HG03135 (cell line): Measurements from ENCODE around the gene SH3GL3.

Source experiments
- ATAC-seq: cut with Tn5 transposase; IDR thresholded peaks from one replicate; pipeline ENCODE4 v1.9.1; 2021; ENCODE audit warnings: mild to moderate bottlenecking, moderate library complexity; ENCODE audit not compliant: unreplicated experiment

The SH3GL3 gene

DNA sequence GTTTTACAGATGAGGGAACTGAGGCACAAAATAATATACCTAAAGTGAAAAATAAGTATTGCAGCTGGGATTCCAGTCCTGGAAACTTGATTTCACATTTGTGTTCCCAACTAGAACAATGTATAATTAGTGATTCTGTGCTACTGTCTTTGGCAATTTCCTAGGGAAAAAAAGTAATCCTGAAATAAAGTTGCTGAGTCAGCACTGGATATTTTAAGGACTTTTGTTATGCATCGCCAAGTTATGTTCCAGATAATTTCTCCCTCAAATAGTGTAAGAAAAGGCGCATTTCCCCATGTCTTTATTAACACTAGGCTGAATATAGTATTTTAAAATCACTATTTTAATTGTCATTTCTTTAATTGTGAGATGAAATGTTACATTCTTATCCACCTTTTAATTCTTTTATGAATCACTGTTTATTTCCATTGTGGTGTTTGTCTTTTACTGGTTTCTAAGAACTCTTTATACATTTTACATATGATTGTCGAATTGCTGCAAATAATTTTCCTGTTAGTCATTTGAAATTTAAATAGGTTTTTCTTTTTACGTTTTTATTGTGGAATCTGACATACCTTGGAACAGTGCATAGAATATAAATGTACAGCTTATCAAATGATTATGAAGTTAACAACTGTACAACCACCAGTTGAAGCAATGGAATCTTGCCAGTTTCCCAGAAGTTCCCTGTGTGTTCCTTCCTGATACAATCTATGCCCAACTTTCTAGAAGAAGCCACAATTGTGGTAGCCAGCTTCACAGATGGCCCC, 56.6 kb downstream of the SH3GL3 start:
- ATAC-seq, result no peak

DNA sequence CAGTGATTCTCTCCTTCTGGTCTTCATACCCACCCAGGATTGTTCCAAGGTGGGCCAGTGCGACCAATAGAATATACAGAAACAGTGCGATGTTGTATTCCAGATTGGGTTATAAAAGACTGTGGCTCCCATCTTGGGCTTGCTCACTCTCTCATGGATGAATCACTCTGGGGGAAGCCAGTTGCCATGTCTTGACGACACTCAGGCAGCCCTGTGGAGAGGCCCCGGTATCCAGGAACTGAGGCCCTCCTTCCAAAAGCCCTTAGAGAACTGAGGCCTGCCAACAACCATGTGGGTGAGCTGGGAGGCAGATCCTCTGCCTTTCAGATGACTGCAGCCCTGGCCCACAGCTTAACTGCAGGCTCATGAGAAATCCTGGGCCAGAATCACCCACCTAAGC, 57.2 kb downstream of the SH3GL3 start:
- no peak for ATAC-seq

DNA sequence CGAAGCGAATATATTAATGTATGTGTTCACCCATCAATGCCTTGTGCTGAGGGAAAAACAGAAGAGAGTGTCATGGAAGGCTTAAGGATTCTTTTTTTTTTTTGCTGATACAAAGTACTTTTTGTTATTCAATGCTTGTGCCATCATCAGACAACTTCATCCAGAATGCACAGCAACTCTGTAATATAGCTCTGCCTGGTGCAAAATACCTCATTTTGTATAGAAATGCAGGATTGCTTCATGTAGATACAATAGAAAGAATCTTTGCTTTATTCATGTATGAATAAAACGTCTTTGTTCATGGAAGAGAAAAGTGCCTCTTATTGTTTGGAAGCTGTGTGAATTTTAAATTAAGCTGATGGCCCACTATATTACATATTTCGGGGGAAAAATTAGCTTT, 62.9 kb downstream of the SH3GL3 start:
- no peak for ATAC-seq

DNA sequence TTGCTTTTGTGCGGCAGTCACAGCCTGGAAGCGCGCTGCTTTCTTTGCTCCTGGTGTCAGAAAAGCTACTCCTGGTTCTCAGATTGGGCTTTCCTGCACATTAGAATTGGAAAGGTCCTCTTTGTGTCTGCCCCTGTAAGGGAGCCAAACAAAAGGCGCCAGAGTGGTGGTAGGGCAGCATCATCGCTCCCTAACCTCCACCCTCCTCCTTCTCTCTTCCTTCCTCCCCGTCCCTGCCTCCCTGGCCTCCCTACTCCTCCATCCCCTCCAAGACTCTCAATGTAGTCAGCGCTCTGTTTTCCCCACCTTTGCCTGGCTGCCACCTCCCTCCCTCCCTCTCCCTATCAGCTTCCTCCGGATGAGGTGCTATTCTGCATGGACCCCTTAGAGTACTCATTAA, 65.3 kb downstream of the SH3GL3 start:
- ATAC-seq, result no peak

DNA sequence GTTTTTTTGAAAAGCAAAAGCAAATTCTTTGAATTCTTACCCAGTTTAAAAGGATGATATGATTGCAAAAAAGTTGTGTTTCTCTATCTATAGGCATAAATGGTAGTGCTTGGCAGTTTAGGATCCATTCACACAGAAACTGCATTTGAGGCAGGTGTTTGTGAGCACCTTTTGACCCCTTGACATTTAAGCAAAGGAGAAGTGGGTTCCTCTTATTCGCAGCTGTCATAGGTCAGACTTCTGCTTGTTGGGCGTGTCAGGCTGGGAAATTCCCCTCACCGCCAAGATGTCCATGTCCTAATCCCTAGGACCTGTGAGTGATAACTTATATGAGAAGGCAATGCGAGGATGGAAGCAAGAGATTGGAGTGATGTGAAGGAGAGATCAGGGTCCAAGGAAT, 67.4 kb downstream of the SH3GL3 start:
- ATAC-seq, result no peak

DNA sequence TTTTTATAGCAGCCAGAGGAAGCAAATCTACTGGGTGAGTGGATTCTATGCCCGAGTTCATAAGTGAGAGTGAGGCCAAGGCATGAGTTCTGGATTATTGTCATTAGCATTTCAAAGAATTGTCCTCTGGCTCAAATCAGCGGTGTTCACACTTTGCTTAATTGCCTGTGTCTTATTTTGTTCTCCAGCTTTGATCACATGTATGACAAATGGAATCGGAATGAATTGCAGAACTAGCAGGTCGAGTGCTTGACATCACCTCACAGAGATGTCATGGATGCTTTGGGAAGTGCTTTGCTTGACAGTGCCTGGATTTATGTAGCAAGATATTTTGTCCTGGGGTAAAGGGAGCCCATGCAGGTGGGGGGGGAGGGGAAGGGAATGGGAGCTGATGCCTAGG, 68.0 kb downstream of the SH3GL3 start:
- no peak for ATAC-seq

DNA sequence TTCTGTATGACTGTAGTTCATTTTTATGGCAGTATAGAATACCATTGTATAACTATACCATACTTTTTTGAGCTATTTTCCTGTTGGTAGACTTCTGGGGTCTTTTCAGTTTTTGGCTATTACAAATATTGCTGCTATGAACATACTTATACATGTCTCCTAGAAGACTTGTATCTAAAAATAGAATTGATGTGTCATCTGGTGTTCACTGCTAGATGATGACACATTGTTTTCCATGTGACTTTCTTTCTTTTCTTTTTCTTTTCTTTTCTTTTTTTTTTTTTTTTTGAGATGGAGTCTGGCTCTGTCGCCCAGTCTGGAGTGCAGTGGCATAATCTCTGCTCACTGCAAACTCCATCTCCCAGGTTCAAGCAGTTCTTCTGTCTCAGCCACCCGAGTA, 69.8 kb downstream of the SH3GL3 start:
- ATAC-seq, result no peak

DNA sequence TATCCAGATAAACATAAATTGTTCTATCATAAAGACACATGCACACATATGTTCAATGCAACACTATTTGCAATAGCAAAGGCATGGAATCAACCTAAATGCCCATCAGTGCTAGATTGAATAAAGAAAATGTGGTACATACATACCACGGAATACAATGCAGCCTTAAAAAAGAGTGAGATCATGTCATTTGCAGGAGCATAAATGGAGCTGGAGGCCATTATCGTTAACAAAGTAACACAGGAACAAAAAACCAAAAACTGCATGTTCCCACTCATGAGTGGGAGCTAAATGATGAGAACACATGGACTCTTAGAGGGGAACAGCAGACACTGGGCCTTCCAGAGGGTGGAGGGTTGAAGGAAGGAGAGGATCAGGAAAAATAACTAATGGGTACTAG, 79.2 kb downstream of the SH3GL3 start:
- no peak for ATAC-seq

DNA sequence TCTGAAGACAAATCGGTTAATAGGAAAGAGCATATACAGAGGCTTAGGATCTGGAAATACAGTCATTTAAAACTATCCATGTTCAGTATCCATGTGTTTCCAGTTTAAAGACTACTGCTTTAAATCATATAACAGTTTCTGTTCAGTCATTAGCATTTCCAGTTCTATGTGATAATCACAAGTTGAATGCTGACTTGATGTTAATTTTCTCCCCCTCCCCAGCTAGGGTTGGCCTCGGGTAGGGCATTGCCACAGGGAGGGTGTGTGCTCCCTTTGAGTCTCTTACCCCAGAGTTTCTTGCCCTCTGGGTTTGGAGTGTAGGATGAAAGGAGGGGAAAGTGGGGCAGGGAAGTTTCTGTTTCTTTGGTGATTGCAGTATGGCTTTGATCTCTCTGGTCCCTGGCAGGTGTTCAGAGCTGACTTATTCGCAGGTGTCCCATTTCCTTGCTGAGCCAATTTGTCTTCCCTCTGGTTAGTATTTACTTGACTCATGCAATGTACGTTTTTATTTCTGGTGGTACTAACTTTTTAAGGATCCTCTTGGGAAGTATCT, 86.3 kb downstream of the SH3GL3 start:
- no peak for ATAC-seq

DNA sequence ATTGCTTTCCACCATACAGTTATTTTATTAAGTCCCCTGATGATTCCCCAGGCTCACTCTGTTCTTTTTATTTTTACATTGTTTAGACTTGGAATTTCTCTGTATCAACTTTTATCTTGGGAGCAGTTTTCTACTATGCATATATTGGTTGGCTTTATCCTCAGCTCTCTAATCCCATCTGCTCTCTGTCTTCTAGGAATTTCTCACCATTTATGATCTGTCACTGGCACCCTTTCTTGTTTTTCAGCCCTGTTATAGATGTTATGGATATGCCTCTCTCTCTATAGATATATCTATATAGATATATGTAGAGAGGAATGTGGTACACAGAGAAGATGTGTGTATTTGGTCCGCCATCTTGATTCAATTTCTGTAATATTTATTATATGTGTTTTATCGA, 90.5 kb downstream of the SH3GL3 start:
- ATAC-seq, result no peak

DNA sequence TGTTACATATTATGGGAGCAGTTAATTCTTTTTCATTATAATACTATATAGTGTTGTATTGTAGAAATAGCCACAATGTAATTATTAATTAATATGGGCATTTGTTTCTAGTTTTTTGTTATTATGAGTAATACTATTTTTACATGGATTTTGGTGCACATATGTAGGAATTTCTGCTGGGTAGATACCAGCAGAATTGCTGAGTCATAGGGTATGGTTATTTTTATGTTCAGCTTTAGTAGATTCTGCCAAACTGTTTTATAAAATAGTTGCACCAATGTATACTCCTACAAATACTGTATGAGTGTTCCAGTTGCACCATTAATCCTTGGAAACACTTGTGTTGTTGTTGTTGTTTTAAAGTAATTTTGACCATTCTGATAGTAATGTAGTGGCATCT, 91.5 kb downstream of the SH3GL3 start:
- ATAC-seq, result no peak

DNA sequence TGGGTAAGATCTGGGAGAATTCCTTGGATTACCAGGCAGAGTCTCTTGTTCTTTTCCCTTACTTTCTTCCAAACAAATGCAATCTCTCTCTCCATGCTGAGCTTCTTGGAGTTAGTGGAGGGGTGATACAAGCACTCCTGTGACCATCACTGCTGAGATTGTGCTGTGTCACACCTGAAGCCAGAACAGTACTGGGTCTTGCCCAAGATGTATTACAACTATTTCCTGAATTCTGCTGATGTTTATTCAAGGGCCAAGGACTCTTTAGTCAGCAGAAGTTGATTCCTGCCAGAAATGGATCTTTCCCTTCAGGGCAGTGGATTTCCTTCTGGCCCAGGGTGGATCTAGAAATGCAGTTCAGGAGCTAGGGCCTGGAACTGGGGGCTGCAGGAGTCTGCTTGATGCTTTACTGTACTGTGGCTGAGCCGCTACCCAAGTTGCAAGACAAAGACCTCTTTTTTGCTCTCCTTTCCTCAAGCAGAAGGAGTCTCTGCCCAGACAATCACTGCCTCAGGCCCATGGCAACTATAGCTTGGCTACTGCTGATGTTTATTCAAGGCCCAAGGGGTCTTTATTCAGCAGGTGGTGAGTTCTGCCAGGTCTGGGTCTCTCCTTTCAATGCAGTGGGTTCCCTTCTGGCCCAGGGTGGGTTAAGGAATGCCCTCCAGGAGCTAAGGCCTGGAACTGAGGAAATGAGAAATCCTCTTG, 98.8 kb downstream of the SH3GL3 start:
- ATAC-seq, result no peak

DNA sequence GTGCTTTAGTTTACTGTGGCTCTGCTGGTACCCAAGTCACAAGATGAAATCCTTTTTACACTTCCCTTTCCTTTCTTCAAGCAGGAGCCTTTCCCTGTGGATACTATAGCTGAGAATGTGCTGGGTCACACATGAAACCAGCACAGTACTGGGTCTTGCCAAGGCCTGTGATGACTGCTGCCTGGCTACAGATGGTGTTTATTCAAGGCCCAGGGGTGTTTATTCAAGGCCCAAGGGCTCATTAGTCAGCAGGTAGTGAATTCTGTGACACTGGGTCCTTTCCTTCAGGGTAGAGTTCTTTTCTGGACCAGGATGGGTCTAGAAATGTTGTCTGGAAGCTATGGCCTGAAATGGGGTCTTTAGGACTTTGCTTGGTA, 99.4 kb downstream of the SH3GL3 start:
- no peak for ATAC-seq

DNA sequence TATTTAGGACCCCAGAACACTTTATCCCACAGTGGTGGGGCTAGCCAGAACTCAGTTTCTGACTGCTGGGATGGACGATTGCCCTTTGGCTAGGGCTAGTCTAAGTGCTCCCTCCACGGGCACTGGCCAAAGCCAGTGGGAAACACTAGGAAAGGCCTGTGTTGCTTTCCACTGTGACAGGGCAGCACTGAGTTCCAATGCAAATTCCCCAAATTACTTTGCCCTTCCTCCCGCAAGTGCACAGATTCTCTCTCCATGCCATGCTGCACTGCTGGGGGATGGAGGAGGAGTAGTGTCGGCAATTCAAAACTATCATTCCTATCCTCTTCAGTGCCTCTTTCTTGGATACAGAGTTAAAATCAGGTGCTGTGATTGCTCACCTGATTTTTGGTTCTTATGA, 100.0 kb downstream of the SH3GL3 start:
- no peak for ATAC-seq

DNA sequence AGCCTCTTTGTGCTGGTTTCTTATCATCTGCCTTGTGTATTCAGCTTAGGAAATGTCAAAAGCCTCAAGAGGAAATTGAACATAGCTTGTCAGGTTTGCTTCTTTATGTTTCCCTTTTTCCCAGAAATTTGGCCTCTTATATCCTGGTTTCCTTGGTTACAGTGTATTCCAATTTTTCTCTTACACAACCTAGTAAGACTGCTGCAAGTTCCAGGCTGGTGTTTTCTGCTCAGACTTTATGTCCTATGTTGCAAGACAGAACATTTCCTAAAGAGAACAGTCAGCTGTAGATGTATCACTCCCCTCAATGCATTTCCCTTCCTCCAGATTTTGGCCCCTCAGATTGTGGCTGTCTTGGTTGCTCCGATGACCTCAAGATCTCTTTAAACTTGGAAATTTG, 102.5 kb downstream of the SH3GL3 start:
- no peak for ATAC-seq

DNA sequence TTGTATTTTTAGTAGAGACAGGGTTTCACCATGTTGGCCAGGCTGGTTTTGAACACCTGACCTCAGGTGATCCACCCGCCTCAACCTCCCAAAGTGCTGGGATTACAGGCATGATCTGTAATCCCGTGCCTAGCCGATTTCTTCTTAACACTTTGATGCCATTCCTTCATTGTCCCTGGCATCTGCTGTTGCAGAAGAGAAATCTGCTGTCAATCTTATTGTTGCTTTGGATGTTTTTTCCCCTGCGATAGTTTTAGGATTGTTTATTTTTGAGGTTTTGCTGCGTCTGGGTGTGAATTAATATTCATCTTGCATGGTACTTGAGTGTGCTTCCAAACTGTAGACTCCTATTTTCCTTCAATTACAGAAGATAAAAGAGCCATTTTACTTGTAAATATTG, 107.4 kb downstream of the SH3GL3 start:
- ATAC-seq, result no peak

DNA sequence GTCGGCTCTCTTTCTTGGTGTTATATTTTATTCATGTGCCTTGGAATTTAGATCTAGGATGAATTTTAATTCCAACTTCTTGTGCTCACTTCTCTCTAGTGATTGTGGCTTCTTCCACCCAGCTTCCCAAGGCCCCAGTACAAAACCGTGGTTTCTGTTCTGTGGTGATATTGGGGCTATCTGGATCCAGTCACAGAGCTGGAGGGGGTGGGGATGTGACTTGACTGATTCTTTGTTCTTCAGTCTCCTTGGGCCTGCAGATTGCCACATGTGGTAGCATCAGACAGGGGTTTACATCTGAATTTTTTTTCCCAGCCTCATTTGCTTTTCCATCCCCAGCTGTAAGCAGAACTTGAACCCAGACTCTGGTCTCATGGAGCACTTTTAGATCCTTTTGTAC, 108.2 kb downstream of the SH3GL3 start:
- no peak for ATAC-seq

DNA sequence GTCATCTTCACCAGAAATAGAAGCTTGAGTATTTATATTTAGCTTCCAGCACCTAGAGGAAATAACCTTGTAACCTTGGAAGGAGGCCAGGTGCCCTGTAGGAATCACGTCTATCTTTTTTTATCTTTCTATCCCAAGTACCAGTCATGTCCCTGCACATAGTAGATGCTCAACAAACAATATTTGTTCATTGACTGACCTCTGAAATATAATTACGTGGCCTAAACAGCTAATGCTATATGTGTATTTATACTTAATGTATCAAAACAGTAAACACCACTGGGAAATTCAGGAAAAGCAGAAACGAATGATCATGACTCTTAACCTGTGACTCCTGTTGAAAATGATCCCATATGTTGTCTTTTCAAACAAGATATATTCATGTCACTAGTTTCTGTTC, 108.9 kb downstream of the SH3GL3 start:
- no peak for ATAC-seq

DNA sequence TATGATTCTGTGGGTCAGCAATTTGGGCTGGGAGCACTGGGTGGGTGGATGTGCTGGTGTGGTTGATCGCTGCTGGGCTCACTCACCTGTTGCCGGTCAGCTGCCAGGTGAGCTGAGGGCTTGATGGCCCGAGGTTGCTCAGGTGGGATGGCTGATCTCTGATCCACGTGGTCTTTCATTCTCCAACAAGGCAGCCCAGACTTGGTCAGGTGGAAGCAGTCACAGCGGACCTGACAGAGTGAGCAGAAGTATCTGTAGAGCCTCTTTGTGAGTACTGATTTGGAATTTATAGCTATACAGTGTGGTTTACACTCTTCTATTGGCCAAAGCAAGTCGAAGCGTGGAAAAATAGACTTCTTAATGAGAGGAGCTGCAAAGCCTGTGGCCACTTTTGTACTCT, 109.6 kb downstream of the SH3GL3 start:
- no peak for ATAC-seq

DNA sequence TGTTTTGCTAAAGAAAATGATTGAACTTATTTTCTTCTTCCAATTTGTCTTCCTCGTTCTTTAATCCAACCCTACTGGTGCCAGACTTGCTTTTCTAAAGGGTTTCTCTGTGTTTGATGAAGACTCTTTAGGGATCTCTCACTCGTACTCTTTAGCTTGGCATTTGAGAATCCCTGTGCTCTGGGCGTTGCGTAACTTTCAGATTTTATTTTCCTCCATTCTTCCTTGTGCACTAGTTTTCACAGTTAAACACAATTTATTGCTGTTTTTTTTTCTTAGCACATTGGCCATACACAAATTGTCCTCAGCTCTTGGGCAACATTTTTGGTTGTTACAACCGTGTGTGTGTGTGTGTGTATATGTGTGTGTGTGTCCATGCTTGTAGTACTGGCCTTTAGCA, 111.0 kb downstream of the SH3GL3 start:
- ATAC-seq, result no peak

DNA sequence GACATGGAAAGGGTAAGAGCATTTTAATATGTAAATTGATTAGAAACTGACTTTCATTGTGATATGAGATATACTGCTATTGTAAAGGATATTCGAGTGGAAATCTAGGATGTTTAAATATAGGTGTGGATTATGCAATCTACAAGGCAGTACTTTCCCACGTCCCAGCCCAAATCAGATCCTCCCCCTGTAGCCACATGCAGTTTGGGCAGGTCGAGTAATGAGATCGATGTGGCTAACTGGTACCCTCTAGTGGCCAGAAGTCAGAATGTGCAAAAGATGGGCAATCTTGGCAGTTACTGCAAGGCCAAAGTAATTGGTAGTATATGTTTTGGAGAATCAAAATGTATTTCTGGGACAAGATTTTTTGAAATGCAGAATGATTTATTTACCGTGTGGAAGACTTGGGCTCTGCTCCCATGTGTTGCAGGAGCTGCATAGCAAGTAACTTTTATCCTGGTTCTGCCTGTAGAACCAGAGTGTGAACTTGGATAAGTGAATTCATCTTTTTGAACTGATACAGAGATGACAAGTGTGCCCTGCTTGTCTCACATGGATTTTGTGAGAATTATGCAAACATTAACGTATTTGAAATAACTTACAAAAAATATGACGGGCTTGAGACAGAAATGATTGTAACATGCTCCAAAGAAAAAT, 112.3 kb downstream of the SH3GL3 start:
- peak; percentile 54 for ATAC-seq

DNA sequence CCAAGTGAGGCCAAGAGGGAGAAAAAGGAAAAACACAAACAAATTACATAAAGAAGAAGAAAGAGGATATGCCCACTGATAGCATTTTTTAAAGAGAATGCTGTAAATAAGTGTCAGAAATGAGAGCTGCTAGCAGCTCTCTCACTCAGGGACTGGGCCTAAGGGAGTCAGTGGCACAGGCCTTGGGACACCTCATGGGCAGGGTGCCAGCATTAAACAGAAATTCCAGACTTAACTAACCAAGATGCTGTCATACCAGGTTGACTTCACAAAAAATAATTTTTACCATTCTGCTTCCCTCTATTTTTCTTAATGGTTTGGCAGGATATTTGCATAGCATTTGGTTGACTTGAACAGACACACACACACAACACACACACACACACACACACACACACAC, 114.5 kb downstream of the SH3GL3 start:
- ATAC-seq, result no peak
